Fibroblast of upper back skin (primary cell): Measurements from ENCODE around the gene DGCR2.
"Not testable (repeated sequence)": the region's sequence is repeated elsewhere in the genome, so short reads cannot be mapped to it uniquely, and the experiment has no call there.

Experiments used
- DNase-seq: peaks from one replicate; pipeline ENCODE4 v3.0.0-alpha.2; 2013

Gene DGCR2

GRCh38 chr22:19022755-19023154 is 99.5 kb downstream of the DGCR2 start:
- no peak for DNase-seq

- DNase-seq, result no peak
Measured at GRCh38 chr22:19019679-19020032, 102.6 kb downstream of the DGCR2 start.

GRCh38 chr22:19019029-19019678 is 103.1 kb downstream of the DGCR2 start:
- DNase-seq, result no peak

- DNase-seq, result no peak
Measured at GRCh38 chr22:19018256-19018655, 104.0 kb downstream of the DGCR2 start.

GRCh38 chr22:19016081-19016766 is 106.0 kb downstream of the DGCR2 start:
- DNase-seq, result no peak

GRCh38 chr22:19014886-19015285 is 107.3 kb downstream of the DGCR2 start:
- no peak for DNase-seq

GRCh38 chr22:19013881-19014598 is 108.2 kb downstream of the DGCR2 start:
- not testable (repeated sequence) for DNase-seq

- not testable (repeated sequence) for DNase-seq
Measured at GRCh38 chr22:19013411-19013810, 108.8 kb downstream of the DGCR2 start.

- no peak for DNase-seq
Measured at GRCh38 chr22:19012308-19012986, 109.8 kb downstream of the DGCR2 start.

- not testable (repeated sequence) for DNase-seq
Measured at GRCh38 chr22:19011611-19012010, 110.6 kb downstream of the DGCR2 start.

GRCh38 chr22:19011075-19011474 is 111.1 kb downstream of the DGCR2 start:
- DNase-seq, result no peak

GRCh38 chr22:19005905-19006304 is 116.3 kb downstream of the DGCR2 start:
- no peak for DNase-seq

GRCh38 chr22:19004471-19004870 is 117.7 kb downstream of the DGCR2 start:
- no peak for DNase-seq

GRCh38 chr22:19003508-19003907 is 118.7 kb downstream of the DGCR2 start:
- no peak for DNase-seq

GRCh38 chr22:19002684-19003038 is 119.6 kb downstream of the DGCR2 start:
- no peak for DNase-seq

- DNase-seq, result no peak
Measured at GRCh38 chr22:19001204-19001603, 121.0 kb downstream of the DGCR2 start.

- DNase-seq, result not testable (repeated sequence)
Measured at GRCh38 chr22:19000106-19000505, 122.1 kb downstream of the DGCR2 start.

GRCh38 chr22:18999416-18999815 is 122.8 kb downstream of the DGCR2 start:
- no peak for DNase-seq

- no peak for DNase-seq
Measured at GRCh38 chr22:18999008-18999407, 123.2 kb downstream of the DGCR2 start.

- DNase-seq, result no peak
Measured at GRCh38 chr22:18997925-18998315, 124.3 kb downstream of the DGCR2 start.

GRCh38 chr22:18997306-18997924 is 124.8 kb downstream of the DGCR2 start:
- DNase-seq, result no peak

- no peak for DNase-seq
Measured at GRCh38 chr22:18996376-18996900, 125.8 kb downstream of the DGCR2 start.

GRCh38 chr22:18995327-18995711 is 126.9 kb downstream of the DGCR2 start:
- DNase-seq, result no peak
